Glutamatergic neuron (in vitro differentiated cells): ENCODE measurements around the gene GIMAP4. TPM values are rescaled to one million over a fixed set of nuclear protein-coding genes. Genes with fewer than 3 reads are reported as not detected.

Source experiments
- DNase-seq: peaks from one replicate; pipeline ENCODE4 v3.0.0; 2022
- H3K27ac Mint-ChIP-seq: one replicate; pipeline ENCODE4 v1.8.0; 2020; ENCODE audit warnings: mild to moderate bottlenecking, mixed read lengths, inconsistent platforms; ENCODE audit not compliant: unreplicated experiment
- H3K27me3 Mint-ChIP-seq: one replicate; pipeline ENCODE4 v1.8.0; 2020; ENCODE audit warnings: mild to moderate bottlenecking, moderate library complexity, mixed read lengths, inconsistent platforms; ENCODE audit not compliant: unreplicated experiment
- H3K36me3 Mint-ChIP-seq: one replicate; pipeline ENCODE4 v1.8.0; 2020; ENCODE audit warnings: mild to moderate bottlenecking, mixed read lengths, inconsistent platforms; ENCODE audit not compliant: unreplicated experiment
- H3K4me1 Mint-ChIP-seq: one replicate; pipeline ENCODE4 v1.8.0; 2020; ENCODE audit warnings: mild to moderate bottlenecking, low read depth, mixed read lengths, inconsistent platforms; ENCODE audit not compliant: unreplicated experiment
- H3K4me3 Mint-ChIP-seq: one replicate; pipeline ENCODE4 v1.8.0; 2020; ENCODE audit warnings: mild to moderate bottlenecking, mixed read lengths, inconsistent platforms; ENCODE audit not compliant: unreplicated experiment
- H3K9me3 Mint-ChIP-seq: one replicate; pipeline ENCODE4 v1.8.0; 2020; ENCODE audit warnings: mild to moderate bottlenecking, moderate library complexity, mixed read lengths, inconsistent platforms; ENCODE audit not compliant: unreplicated experiment
- CTCF ChIP-seq: fragments of 200-600 bp; sonication (generic); IDR thresholded peaks from one replicate; pipeline ENCODE4 v1.5.0; 2021; ENCODE audit not compliant: partially characterized antibody, unreplicated experiment
- total RNA-seq: library from RNA; stranded (reverse); fragmentation: NEBNext Ultra II Directional; extraction: Animal tissue kit (Norgen Biotek cat#: 25700); gene quantifications from one replicate; pipeline ENCODE4 v1.2.1, GENCODE V29; 2021; ENCODE audit not compliant: unreplicated experiment

The GIMAP4 gene
- total RNA-seq, 1 donor from 2014 or later = not detected

- no peak overlapping the region for H3K27ac Mint-ChIP-seq
- no peak overlapping the region for H3K4me3 Mint-ChIP-seq
- no peaks in the 10 kb centered on the region for H3K9me3 Mint-ChIP-seq
- DNase-seq = no peak
- TF ChIP-seq CTCF = no peak
- no peaks in the 10 kb centered on the region for H3K27me3 Mint-ChIP-seq
- no peaks in the 10 kb centered on the region for H3K36me3 Mint-ChIP-seq
- H3K4me1 Mint-ChIP-seq = no peaks in the 10 kb centered on the region
Observed at GRCh38 chr7:150620617-150621371, 53.6 kb downstream of the GIMAP4 start.

DNA sequence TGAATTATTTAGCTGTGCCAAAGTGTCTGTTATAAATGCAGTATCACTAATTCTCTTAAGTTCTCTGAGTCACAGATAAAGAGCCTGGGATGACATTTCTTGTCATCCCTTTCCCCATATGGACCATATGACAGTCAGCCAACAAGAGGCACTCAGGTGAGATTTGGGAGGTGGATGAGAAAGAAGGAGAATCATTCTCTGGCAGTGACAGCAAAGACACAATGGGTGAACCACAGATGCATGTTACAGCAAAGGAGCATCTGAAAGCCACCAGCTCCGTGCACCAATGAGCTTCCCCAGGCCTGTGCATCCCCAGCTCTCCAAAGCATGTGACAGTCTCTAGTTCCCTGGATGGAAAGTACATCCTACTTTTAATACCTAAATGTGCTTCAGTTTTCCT, 54.2 kb downstream of the GIMAP4 start:
- H3K4me3 Mint-ChIP-seq = no peak overlapping the region
- H3K27me3 Mint-ChIP-seq = no peaks in the 10 kb centered on the region
- no peaks in the 10 kb centered on the region for H3K4me1 Mint-ChIP-seq
- H3K36me3 Mint-ChIP-seq = no peaks in the 10 kb centered on the region
- DNase-seq = no peak
- H3K9me3 Mint-ChIP-seq = no peaks in the 10 kb centered on the region
- H3K27ac Mint-ChIP-seq = no peak overlapping the region
- no peak for TF ChIP-seq CTCF

Other genes starting within 250 kb of the GIMAP4 start
- 10.2 TPM for gene LRRC61, start 244.0 kb upstream of the GIMAP4 start, total RNA-seq
- gene ACTR3C, start 243.8 kb upstream of the GIMAP4 start, total RNA-seq = not detected
- gene RARRES2, start 225.8 kb upstream of the GIMAP4 start, total RNA-seq = 0.86 TPM
- gene REPIN1, start 198.6 kb upstream of the GIMAP4 start, total RNA-seq = 146 TPM
- 20.5 TPM for gene ZNF775, start 188.1 kb upstream of the GIMAP4 start, total RNA-seq
- gene GIMAP8, start 116.8 kb upstream of the GIMAP4 start, total RNA-seq = not detected
- not detected for gene GIMAP7, start 52.5 kb upstream of the GIMAP4 start, total RNA-seq
- not detected for gene GIMAP6, start 65.0 kb downstream of the GIMAP4 start, total RNA-seq
- gene GIMAP2, start 118.3 kb downstream of the GIMAP4 start, total RNA-seq = not detected
- not detected for gene GIMAP1, start 149.2 kb downstream of the GIMAP4 start, total RNA-seq
- not detected for gene GIMAP5, start 170.0 kb downstream of the GIMAP4 start, total RNA-seq
- 0.44 TPM for gene TMEM176B, start 233.0 kb downstream of the GIMAP4 start, total RNA-seq
- 1.3 TPM for gene TMEM176A, start 233.4 kb downstream of the GIMAP4 start, total RNA-seq